ENCODE measurements around the gene GPR108.

GPR108 gene

GRCh38 chr19:6718741-6719539, 18.4 kb downstream of the GPR108 start:
- H3K4me3 ChIP-seq (ENCODE audit: low read length), result no peak overlapping the region
- DNase-seq (ENCODE audit: low read depth), result no peak
- TF ChIP-seq CTCF (IDR thresholded peaks at IDR 0.05; ENCODE audit: insufficient read depth, low read depth, low read length, missing control alignments), result no peak

- TF ChIP-seq CTCF (IDR thresholded peaks at IDR 0.05; ENCODE audit: insufficient read depth, low read depth, low read length, missing control alignments), result no peak
- no peak for DNase-seq (ENCODE audit: low read depth)
Observed at GRCh38 chr19:6718111-6718740, 19.2 kb downstream of the GPR108 start.

GRCh38 chr19:6717441-6717971, 19.9 kb downstream of the GPR108 start:
- TF ChIP-seq CTCF (IDR thresholded peaks at IDR 0.05; ENCODE audit: insufficient read depth, low read depth, low read length, missing control alignments), result no peak
- no peak for DNase-seq (ENCODE audit: low read depth)
- H3K4me3 ChIP-seq (ENCODE audit: low read length), result no peak overlapping the region

More at GRCh38 chr19:6718111-6718740, 19.2 kb downstream of the GPR108 start:
- H3K4me3 ChIP-seq (ENCODE audit: low read length), result no peak overlapping the region

GRCh38 chr19:6717036-6717435, 20.3 kb downstream of the GPR108 start:
- DNase-seq (ENCODE audit: low read depth), result no peak
- no peak overlapping the region for H3K4me3 ChIP-seq (ENCODE audit: low read length)

GRCh38 chr19:6716610-6716970, 20.8 kb downstream of the GPR108 start:
- no peak for DNase-seq (ENCODE audit: low read depth)
- H3K4me3 ChIP-seq (ENCODE audit: low read length), result no peak overlapping the region
- no peak for TF ChIP-seq CTCF (IDR thresholded peaks at IDR 0.05; ENCODE audit: insufficient read depth, low read depth, low read length, missing control alignments)

More at GRCh38 chr19:6717036-6717435, 20.3 kb downstream of the GPR108 start:
- no peak for TF ChIP-seq CTCF (IDR thresholded peaks at IDR 0.05; ENCODE audit: insufficient read depth, low read depth, low read length, missing control alignments)

GRCh38 chr19:6714749-6715555, 22.4 kb downstream of the GPR108 start:
- DNase-seq (ENCODE audit: low read depth), result no peak
- TF ChIP-seq CTCF (IDR thresholded peaks at IDR 0.05; ENCODE audit: insufficient read depth, low read depth, low read length, missing control alignments), result no peak
- no peak overlapping the region for H3K4me3 ChIP-seq (ENCODE audit: low read length)
